Measurements from ENCODE around the gene SQSTM1. TPM values are rescaled to one million over a fixed set of nuclear protein-coding genes. Genes with fewer than 3 reads are reported as not detected.

SQSTM1 gene
- total RNA-seq, 1 experiment from 2014 or later, result 132 TPM

Other genes starting within 250 kb of the SQSTM1 start
- 316 and 329 TPM in 2 replicates for gene HNRNPH1, start 197.2 kb upstream of the SQSTM1 start, total RNA-seq (2014; rRNA removed; shearing (Covaris generic))
- not detected in 2 replicates for gene CBY3, start 139.9 kb upstream of the SQSTM1 start, total RNA-seq (2014; rRNA removed; shearing (Covaris generic))
- 383 and 428 TPM in 2 replicates for gene CANX, start 121.9 kb upstream of the SQSTM1 start, total RNA-seq (2014; rRNA removed; shearing (Covaris generic))
- 5.0 and 5.2 TPM in 2 replicates for gene MAML1, start 88.1 kb upstream of the SQSTM1 start, total RNA-seq (2014; rRNA removed; shearing (Covaris generic))
- gene LTC4S, start 26.9 kb upstream of the SQSTM1 start, total RNA-seq (2014; rRNA removed; shearing (Covaris generic)), result not detected in 2 replicates
- gene MGAT4B, start 14.0 kb upstream of the SQSTM1 start, total RNA-seq (2014; rRNA removed; shearing (Covaris generic)), result 97.7 and 99.4 TPM in 2 replicates
- gene MRNIP, start 37.9 kb downstream of the SQSTM1 start, total RNA-seq (2014; rRNA removed; shearing (Covaris generic)), result 8.8 and 9.3 TPM in 2 replicates
- 22.0 and 25.8 TPM in 2 replicates for gene TBC1D9B, start 87.0 kb downstream of the SQSTM1 start, total RNA-seq (2014; rRNA removed; shearing (Covaris generic))